ENCODE data around the gene ENO2.

The ENO2 gene

GRCh38 chr12:6919588-6919987 lies 5.2 kb downstream of the ENO2 start:
- no peak for DNase-seq (ENCODE audit: low read depth)
- TF ChIP-seq CTCF (IDR thresholded peaks at IDR 0.05; ENCODE audit: control insufficient read depth, insufficient read depth, low read depth, low read length, missing control alignments) = no peak
- H3K4me3 ChIP-seq (ENCODE audit: control insufficient read depth, low read depth, low read length) = no peak overlapping the region

GRCh38 chr12:6921539-6921938 lies 7.2 kb downstream of the ENO2 start:
- no peak for TF ChIP-seq CTCF (IDR thresholded peaks at IDR 0.05; ENCODE audit: control insufficient read depth, insufficient read depth, low read depth, low read length, missing control alignments)
- no peak overlapping the region for H3K4me3 ChIP-seq (ENCODE audit: control insufficient read depth, low read depth, low read length)
- no peak for DNase-seq (ENCODE audit: low read depth)

- H3K4me3 ChIP-seq (ENCODE audit: control insufficient read depth, low read depth, low read length) = no peak overlapping the region
Measured at GRCh38 chr12:6921996-6922946, 7.9 kb downstream of the ENO2 start.

GRCh38 chr12:6923003-6923732 lies 8.8 kb downstream of the ENO2 start:
- no peak for TF ChIP-seq CTCF (IDR thresholded peaks at IDR 0.05; ENCODE audit: control insufficient read depth, insufficient read depth, low read depth, low read length, missing control alignments)
- H3K4me3 ChIP-seq (ENCODE audit: control insufficient read depth, low read depth, low read length) = no peak overlapping the region
- DNase-seq (ENCODE audit: low read depth) = no peak

More at GRCh38 chr12:6921996-6922946, 7.9 kb downstream of the ENO2 start:
- DNase-seq (ENCODE audit: low read depth) = no peak
- TF ChIP-seq CTCF (IDR thresholded peaks at IDR 0.05; ENCODE audit: control insufficient read depth, insufficient read depth, low read depth, low read length, missing control alignments) = no peak

- no peak for TF ChIP-seq CTCF (IDR thresholded peaks at IDR 0.05; ENCODE audit: control insufficient read depth, insufficient read depth, low read depth, low read length, missing control alignments)
- H3K4me3 ChIP-seq (ENCODE audit: control insufficient read depth, low read depth, low read length) = no peak overlapping the region
- DNase-seq (ENCODE audit: low read depth) = no peak
Measured at GRCh38 chr12:6923851-6924250, 9.5 kb downstream of the ENO2 start.

GRCh38 chr12:6925239-6925539 lies 10.8 kb downstream of the ENO2 start:
- no peak overlapping the region for H3K4me3 ChIP-seq (ENCODE audit: control insufficient read depth, low read depth, low read length)
- DNase-seq (ENCODE audit: low read depth) = no peak
- TF ChIP-seq CTCF (IDR thresholded peaks at IDR 0.05; ENCODE audit: control insufficient read depth, insufficient read depth, low read depth, low read length, missing control alignments) = no peak

All from AG09309 (cell line).